GM12878 (cell line): ENCODE measurements around the gene ZFP1. TPM values are rescaled to one million over a fixed set of nuclear protein-coding genes. Genes with fewer than 3 reads are reported as not detected.

Source experiments
- CHD4 ChIP-seq: fragments of 200-600 bp; sonication (generic); IDR thresholded peaks from 2 replicates; pipeline ENCODE4 v1.6.1; 2016; ENCODE audit warnings: mild to moderate bottlenecking
- DPF2 ChIP-seq: fragments of 450-650 bp; IDR thresholded peaks from 2 replicates; pipeline ENCODE4 v1.6.1; 2017; ENCODE audit warnings: mild to moderate bottlenecking
- E2F8 ChIP-seq: fragments of 450-650 bp; IDR thresholded peaks from 2 replicates; pipeline ENCODE4 v1.6.1; 2018; ENCODE audit warnings: mild to moderate bottlenecking, low read depth, moderate library complexity; ENCODE audit not compliant: partially characterized antibody
- HDAC2 ChIP-seq: fragments of 200-600 bp; sonication (generic); IDR thresholded peaks from 2 replicates; pipeline ENCODE4 v1.6.1; 2017
- HDAC6 ChIP-seq: fragments of 200-600 bp; sonication (generic); IDR thresholded peaks from one replicate; pipeline ENCODE4 v1.8.0; 2017; ENCODE audit warnings: antibody characterized with exemption; ENCODE audit not compliant: unreplicated experiment
- HSF1 ChIP-seq: fragments of 150-350 bp; IDR thresholded peaks from 2 replicates; pipeline ENCODE4 v1.6.1; 2014; ENCODE audit warnings: mild to moderate bottlenecking, low read depth, low read length
- KDM1A ChIP-seq: fragments of 200-600 bp; sonication (generic); IDR thresholded peaks from 2 replicates; pipeline ENCODE4 v1.6.1; 2016; ENCODE audit warnings: borderline replicate concordance
- MXI1 ChIP-seq: fragments of 150-350 bp; IDR thresholded peaks from 2 replicates; pipeline ENCODE4 v1.6.1; 2011; ENCODE audit warnings: low read depth, mild to moderate bottlenecking, inconsistent platforms, low read length, improper control_type of control experiment
- NBN ChIP-seq: fragments of 450-650 bp; IDR thresholded peaks from 2 replicates; pipeline ENCODE4 v1.6.1; 2016
- NR2C1 ChIP-seq: fragments of 450-650 bp; IDR thresholded peaks from 2 replicates; pipeline ENCODE4 v1.6.1; 2017; ENCODE audit warnings: antibody characterized with exemption, mild to moderate bottlenecking, moderate library complexity
- PAX8 ChIP-seq: fragments of 450-650 bp; IDR thresholded peaks from 2 replicates; pipeline ENCODE4 v1.6.1; 2017; ENCODE audit warnings: mild to moderate bottlenecking, moderate library complexity
- PML ChIP-seq: IDR thresholded peaks from 2 replicates; pipeline ENCODE4 v1.6.1; 2012; ENCODE audit warnings: low read length, inconsistent platforms
- POLR2A ChIP-seq: IDR thresholded peaks from 2 replicates; pipeline ENCODE4 v1.6.1; 2011; ENCODE audit warnings: low read depth, mild to moderate bottlenecking, low read length
- RCOR1 ChIP-seq: conservative IDR thresholded peaks from 2 replicates; pipeline ENCODE4 v1.6.1; 2012; ENCODE audit warnings: low read depth, low read length, improper control_type of control experiment
- REST ChIP-seq: IDR thresholded peaks from 2 replicates; pipeline ENCODE4 v1.6.1; 2012; ENCODE audit warnings: mild to moderate bottlenecking, low read depth, low read length
- RUNX3 ChIP-seq: IDR thresholded peaks from 2 replicates; pipeline ENCODE4 v1.6.1; 2012; ENCODE audit warnings: low read length, inconsistent platforms
- SIN3A ChIP-seq: IDR thresholded peaks from 2 replicates; pipeline ENCODE4 v1.6.1; 2012; ENCODE audit warnings: low read depth, low read length, improper control_type of control experiment
- SUPT20H ChIP-seq: IDR thresholded peaks from 2 replicates; pipeline ENCODE4 v1.6.1; 2011; ENCODE audit warnings: low read depth, mild to moderate bottlenecking, low read length, moderate library complexity, borderline replicate concordance; ENCODE audit not compliant: control insufficient read depth
- ZBTB40 ChIP-seq: fragments of 450-650 bp; IDR thresholded peaks from 2 replicates; pipeline ENCODE4 v1.6.1; 2016; ENCODE audit warnings: mild to moderate bottlenecking, moderate library complexity, borderline replicate concordance
- polyA plus RNA-seq, 11 experiments: library from polyadenylated mRNA; depleted of rRNA in 4 of 11; unstranded in 6 of 11; stranded (reverse) in 5 of 11; fragments of >200 nt; fragmentation: Nextera tagmentation in 4 of 11; fragmentation: Illumina TruSeq in 1 of 11; extraction: Ambion mirVana in 4 of 11; extraction: Trizol in 1 of 11; gene quantifications; 1 replicate in 1 of 11; 2 replicates in 10 of 11; pipeline versions ENCODE4 v1.2.1 to v1.2.3, GENCODE V29; 2011 to 2016; ENCODE audit warnings: inconsistent platforms in 2 of 11, missing spikeins in 2 of 11, low read depth in 1 of 11
- total RNA-seq, 4 experiments: library from RNA; depleted of rRNA in 3 of 4; stranded (reverse); fragments of >200 nt in 3 of 4; fragmentation: Illumina TruSeq in 1 of 4; extraction: Trizol in 1 of 4; gene quantifications; 2 replicates each; pipeline versions ENCODE4 v1.2.1 to v1.2.3, GENCODE V29; 2013 to 2021

Gene ZFP1
- total and polyA plus RNA-seq, 10 of the 15 experiments (the other 5 are each of a cell fraction or from before 2014, with no cell fraction given) = 3.5 to 17.6 (median 14.7) TPM

- TF ChIP-seq ZBTB40 (no peak), PML (no peak), HDAC2 (no peak), NBN (no peak), REST (no peak), NR2C1 (no peak), RUNX3 (peak; percentile 61), PAX8 (no peak), HSF1 (no peak), SIN3A (no peak), HDAC6 (no peak), DPF2 (peak; percentile 75), MXI1 (no peak), E2F8 (no peak), RCOR1 (no peak), POLR2A (no peak), KDM1A (no peak), SUPT20H (no peak), CHD4 (no peak)
Observed at GRCh38 chr16:75152635-75153034, 4.3 kb downstream of the ZFP1 start (continued).
